WI38 (cell line): Measurements from ENCODE around the gene FAAH.

Experiments used
- H3K4me3 ChIP-seq: 2 replicates; pipeline ENCODE4 v1.5.1; 2011; ENCODE audit warnings: low read depth, mild to moderate bottlenecking, control low read depth, low read length
- CTCF ChIP-seq: IDR thresholded peaks from 2 replicates; pipeline ENCODE4 v1.5.1; 2012; ENCODE audit warnings: low read depth, mild to moderate bottlenecking, control low read depth, low read length

FAAH gene

DNA sequence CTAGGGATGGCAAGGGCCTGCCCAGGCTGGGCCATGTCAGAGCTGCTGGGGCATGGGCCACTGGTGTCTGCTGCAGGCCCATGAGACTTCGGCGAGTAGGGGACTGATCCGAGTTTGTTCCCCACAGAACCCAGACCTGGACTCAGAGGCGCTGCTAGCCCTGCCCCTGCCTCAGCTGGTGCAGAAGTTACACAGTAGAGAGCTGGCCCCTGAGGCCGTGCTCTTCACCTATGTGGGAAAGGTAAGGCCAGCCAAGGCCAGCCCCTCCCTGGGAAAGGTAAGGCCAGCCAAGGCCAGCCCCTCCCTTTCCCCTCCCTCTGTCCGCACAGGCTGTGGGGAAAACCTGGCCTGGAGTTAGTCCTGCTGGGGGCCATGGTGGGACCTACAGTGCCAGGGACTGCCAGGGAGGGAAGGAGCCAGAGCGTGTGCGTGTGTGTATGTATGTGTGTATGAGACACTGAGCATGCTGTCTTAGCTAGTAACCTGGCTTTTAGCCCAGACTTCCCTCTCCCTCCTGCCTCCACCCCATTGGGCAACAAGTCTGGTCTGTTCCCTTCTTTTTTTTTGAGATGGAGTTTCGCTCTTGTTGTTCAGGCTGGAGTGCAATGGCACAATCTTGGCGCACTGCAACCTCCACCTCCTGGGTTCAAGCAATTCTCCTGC is 8.0 kb downstream of the FAAH start:
- H3K4me3 ChIP-seq: no peak overlapping the region
- no peak for TF ChIP-seq CTCF

DNA sequence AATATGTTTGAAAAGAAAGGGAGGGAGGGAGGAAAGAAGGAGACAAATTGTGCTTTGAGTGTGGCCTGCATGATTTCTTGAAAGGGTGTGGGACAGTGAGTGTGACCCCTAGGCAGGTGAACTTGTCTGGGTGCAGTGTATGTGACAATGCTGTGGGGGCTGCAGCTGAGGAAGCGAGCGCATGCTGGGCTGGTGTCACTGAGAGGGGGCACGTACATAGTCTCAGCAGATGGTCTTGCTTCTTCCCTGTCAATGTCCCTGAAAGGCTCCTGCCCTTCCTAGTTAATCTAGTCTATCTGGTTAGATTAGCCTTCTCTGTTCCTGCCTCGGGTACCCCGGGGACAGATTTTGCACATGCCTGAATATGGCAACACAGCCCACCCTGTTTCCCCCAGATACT is 9.8 kb downstream of the FAAH start:
- no peak for TF ChIP-seq CTCF
- H3K4me3 ChIP-seq: no peak overlapping the region

- TF ChIP-seq CTCF: no peak
- H3K4me3 ChIP-seq: no peak overlapping the region
Measured at GRCh38 chr1:46404482-46405196, 10.5 kb downstream of the FAAH start.

- no peak for TF ChIP-seq CTCF
- no peak overlapping the region for H3K4me3 ChIP-seq
Measured at GRCh38 chr1:46405197-46405555, 11.1 kb downstream of the FAAH start.

GRCh38 chr1:46405724-46406123 is 11.6 kb downstream of the FAAH start:
- TF ChIP-seq CTCF: no peak
- H3K4me3 ChIP-seq: no peak overlapping the region; the same call in 1 of the 2 replicates

DNA sequence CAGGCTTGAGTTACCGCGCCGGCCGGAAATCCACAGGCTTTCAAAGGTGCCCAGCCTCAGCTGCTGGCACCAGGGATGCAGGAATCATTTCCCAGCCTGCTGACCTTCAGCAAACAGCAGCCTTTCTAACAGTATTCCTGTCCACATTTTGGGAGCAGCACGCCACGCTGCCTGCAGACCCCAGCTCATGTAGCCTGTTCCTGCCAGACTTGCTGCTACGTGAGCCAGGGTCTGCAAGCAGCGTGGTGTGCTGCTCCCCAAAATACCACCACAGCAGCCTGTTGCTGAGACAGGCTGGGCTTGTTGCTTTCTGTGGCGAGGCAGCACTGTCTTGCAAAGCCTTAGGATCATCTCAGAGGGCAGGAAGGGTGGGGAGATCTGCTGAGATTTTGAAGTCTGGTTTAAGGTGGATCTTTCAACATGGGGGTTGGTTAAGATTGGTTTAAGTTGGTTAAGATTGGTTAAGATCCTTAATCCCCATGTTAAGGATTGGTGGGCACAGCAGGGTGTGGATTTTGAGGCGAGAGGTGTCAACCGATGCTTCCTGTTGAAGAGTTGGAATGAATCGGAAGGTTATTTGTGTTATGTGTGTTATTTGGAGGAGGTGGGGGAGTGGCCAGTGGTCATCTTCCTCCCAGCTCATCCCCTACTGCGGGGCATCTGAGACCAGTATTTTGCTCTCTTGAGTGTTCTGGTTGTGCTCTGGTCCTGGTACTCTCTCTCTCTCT is 12.9 kb downstream of the FAAH start:
- no peak overlapping the region for H3K4me3 ChIP-seq
- TF ChIP-seq CTCF: no peak

GRCh38 chr1:46407636-46408035 is 13.5 kb downstream of the FAAH start:
- no peak for TF ChIP-seq CTCF
- H3K4me3 ChIP-seq: no peak overlapping the region
